MM.1S (cell line): ENCODE data around the gene TMCO4.

Source experiments
- DNase-seq: peaks from one replicate; pipeline ENCODE4 v3.0.0-alpha.2; 2015
- H2AFZ ChIP-seq: fragments of 300-600 bp; sonication (generic); 2 replicates; pipeline ENCODE4 v1.6.0; 2016; ENCODE audit warnings: antibody characterized with exemption, low read length
- H3F3A ChIP-seq: fragments of 300-600 bp; sonication (generic); 2 replicates; pipeline ENCODE4 v1.6.1; 2016; ENCODE audit warnings: mild to moderate bottlenecking, antibody characterized with exemption, low read length, moderate library complexity, mixed read lengths; ENCODE audit not compliant: insufficient read depth
- H3K27ac ChIP-seq: fragments of 300-600 bp; sonication (generic); 2 replicates; pipeline ENCODE4 v1.5.1; 2016; ENCODE audit warnings: mild to moderate bottlenecking, low read length
- H3K27me3 ChIP-seq: fragments of 300-600 bp; sonication (generic); replicated peaks from 2 replicates; pipeline ENCODE4 v1.6.0; 2016; ENCODE audit warnings: low read length; ENCODE audit not compliant: insufficient read depth
- H3K36me3 ChIP-seq: fragments of 300-600 bp; sonication (generic); replicated peaks from 2 replicates; pipeline ENCODE4 v1.6.1; 2016; ENCODE audit warnings: mild to moderate bottlenecking, low read length, mixed read lengths; ENCODE audit not compliant: insufficient read depth
- H3K4me1 ChIP-seq: fragments of 300-600 bp; sonication (generic); 2 replicates; pipeline ENCODE4 v1.6.1; 2016; ENCODE audit warnings: low read length, mixed read lengths
- H3K4me2 ChIP-seq: fragments of 300-600 bp; sonication (generic); 2 replicates; pipeline ENCODE4 v1.6.0; 2016; ENCODE audit warnings: low read depth, low read length
- H3K4me3 ChIP-seq: fragments of 300-600 bp; sonication (generic); 2 replicates; pipeline ENCODE4 v1.5.1; 2016; ENCODE audit warnings: low read length, mixed read lengths
- H3K79me2 ChIP-seq: fragments of 300-600 bp; sonication (generic); 2 replicates; pipeline ENCODE4 v1.6.1; 2016; ENCODE audit warnings: mixed run types, low read length, mixed read lengths
- H3K9ac ChIP-seq: fragments of 300-600 bp; sonication (generic); 2 replicates; pipeline ENCODE4 v1.6.1; 2016; ENCODE audit warnings: low read length, mixed read lengths
- H3K9me2 ChIP-seq: fragments of 300-600 bp; sonication (generic); replicated peaks from 2 replicates; pipeline ENCODE4 v1.6.1; 2016; ENCODE audit warnings: mild to moderate bottlenecking, low read length, mixed read lengths; ENCODE audit not compliant: insufficient read depth
- H3K9me3 ChIP-seq: fragments of 300-600 bp; sonication (generic); replicated peaks from 2 replicates; pipeline ENCODE4 v1.6.1; 2016; ENCODE audit warnings: mild to moderate bottlenecking, low read length, mixed read lengths; ENCODE audit not compliant: insufficient read depth
- H4K20me1 ChIP-seq: fragments of 300-600 bp; sonication (generic); 2 replicates; pipeline ENCODE4 v1.6.1; 2016; ENCODE audit warnings: mild to moderate bottlenecking, low read length, moderate library complexity, mixed read lengths; ENCODE audit not compliant: insufficient read depth
- EZH2 ChIP-seq: fragments of 300-600 bp; sonication (generic); optimal IDR thresholded peaks from 2 replicates; pipeline ENCODE3; 2017; ENCODE audit warnings: low read depth, mild to moderate bottlenecking, antibody characterized with exemption, low read length, mixed read lengths
- EZH2phosphoT487 ChIP-seq: fragments of 300-600 bp; sonication (generic); IDR thresholded peaks from 2 replicates; pipeline ENCODE4 v1.6.1; 2018; ENCODE audit warnings: antibody characterized with exemption, low read length
- TF ChIP-seq, protein P1 (sequence below): fragments of 300-600 bp; sonication (generic); IDR thresholded peaks from 2 replicates; pipeline ENCODE4 v1.5.1; 2016; ENCODE audit warnings: antibody characterized with exemption, low read length, mixed read lengths

Gene TMCO4

DNA sequence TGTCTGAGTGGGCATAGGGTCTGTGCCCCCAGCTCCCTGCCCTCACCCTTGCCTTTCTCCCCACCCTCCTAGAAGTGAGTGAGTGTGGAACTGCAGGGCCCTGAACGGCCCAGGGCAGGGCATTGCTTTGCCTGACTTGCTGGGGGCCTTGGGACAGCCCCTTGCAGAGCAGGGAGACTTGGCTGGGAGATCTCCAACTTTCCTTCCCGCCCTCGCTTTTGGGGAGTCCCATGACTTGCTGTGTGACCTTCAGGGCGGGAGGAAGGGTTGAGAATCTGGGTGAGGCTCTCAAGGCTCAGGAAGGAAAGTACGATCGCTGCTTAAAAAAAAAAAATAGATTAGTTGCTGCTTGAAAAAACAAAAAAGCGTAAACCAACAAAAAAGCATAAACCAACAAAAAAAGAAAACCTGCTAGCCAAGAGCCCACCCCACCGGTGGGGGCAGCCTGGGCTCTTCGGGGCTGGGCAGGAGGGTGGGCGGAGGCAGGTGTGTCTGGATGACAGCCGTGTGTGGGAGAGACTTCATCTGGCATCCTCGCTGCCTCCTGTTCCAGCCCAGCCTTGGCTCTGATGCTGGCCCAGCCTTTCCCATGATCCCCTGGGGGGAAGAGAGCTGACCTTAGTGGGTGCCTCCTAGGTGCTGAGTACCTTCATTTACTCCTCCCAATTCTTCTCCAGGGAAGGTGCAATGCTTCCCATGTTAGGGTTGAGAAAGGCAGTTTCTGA lies 149.1 kb downstream of the TMCO4 start:
- H3K4me2 ChIP-seq: peak overlapping the region; percentile 21; the same call in 1 of the 2 replicates

DNA sequence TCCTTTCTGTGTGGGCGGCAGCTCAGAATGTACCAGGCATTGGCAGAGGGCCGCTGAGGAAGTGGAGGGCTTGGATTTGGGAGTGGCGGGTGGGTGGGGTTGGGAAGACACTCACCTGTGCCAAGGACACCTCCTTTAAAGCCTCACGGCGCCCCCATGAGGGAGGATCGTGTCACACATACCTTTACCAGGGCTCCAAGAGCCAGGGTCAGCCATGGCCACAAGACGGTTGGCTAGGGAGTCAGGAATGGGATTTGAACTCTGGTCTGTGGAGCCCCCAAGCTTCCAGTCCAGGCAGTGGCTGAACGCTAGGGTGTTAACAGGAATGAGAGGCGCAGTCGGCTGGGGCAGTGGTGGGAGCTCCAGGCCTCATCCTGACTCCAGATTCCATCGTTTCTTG lies 151.0 kb downstream of the TMCO4 start:
- H3K9me2 ChIP-seq: no peaks in the 10 kb centered on the region
- H4K20me1 ChIP-seq: no peaks in the 10 kb centered on the region
- H3K4me1 ChIP-seq: no peaks in the 10 kb centered on the region
- H3K9ac ChIP-seq: no peak overlapping the region
- no peaks in the 10 kb centered on the region for H3K36me3 ChIP-seq
- H3K4me3 ChIP-seq: no peak overlapping the region
- no peaks in the 10 kb centered on the region for H3K79me2 ChIP-seq
- TF ChIP-seq EZH2: no peak
- TF ChIP-seq, protein P1, sequence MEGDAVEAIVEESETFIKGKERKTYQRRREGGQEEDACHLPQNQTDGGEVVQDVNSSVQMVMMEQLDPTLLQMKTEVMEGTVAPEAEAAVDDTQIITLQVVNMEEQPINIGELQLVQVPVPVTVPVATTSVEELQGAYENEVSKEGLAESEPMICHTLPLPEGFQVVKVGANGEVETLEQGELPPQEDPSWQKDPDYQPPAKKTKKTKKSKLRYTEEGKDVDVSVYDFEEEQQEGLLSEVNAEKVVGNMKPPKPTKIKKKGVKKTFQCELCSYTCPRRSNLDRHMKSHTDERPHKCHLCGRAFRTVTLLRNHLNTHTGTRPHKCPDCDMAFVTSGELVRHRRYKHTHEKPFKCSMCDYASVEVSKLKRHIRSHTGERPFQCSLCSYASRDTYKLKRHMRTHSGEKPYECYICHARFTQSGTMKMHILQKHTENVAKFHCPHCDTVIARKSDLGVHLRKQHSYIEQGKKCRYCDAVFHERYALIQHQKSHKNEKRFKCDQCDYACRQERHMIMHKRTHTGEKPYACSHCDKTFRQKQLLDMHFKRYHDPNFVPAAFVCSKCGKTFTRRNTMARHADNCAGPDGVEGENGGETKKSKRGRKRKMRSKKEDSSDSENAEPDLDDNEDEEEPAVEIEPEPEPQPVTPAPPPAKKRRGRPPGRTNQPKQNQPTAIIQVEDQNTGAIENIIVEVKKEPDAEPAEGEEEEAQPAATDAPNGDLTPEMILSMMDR: no peak
- H2AFZ ChIP-seq: no peak overlapping the region
- no peaks in the 10 kb centered on the region for H3F3A ChIP-seq
- no peak overlapping the region for H3K4me2 ChIP-seq
- no peaks in the 10 kb centered on the region for H3K9me3 ChIP-seq
- peaks cover 46% of the 10 kb centered on the region for H3K27me3 ChIP-seq
- DNase-seq: no peak
- H3K27ac ChIP-seq: no peak overlapping the region

More for the DNA sequence above, 149.1 kb downstream of the TMCO4 start:
- Histone ChIP-seq H3K27ac (no peak overlapping the region), H3K36me3 (no peaks in the 10 kb centered on the region), H3K9me2 (no peaks in the 10 kb centered on the region), H3F3A (no peaks in the 10 kb centered on the region), H3K9ac (no peak overlapping the region), H3K4me3 (no peak overlapping the region), H3K4me1 (no peaks in the 10 kb centered on the region), H3K9me3 (no peaks in the 10 kb centered on the region), H3K27me3 (peaks cover 46% of the 10 kb centered on the region), H4K20me1 (no peaks in the 10 kb centered on the region), H3K79me2 (no peaks in the 10 kb centered on the region), H2AFZ (no peak overlapping the region)
- no peak for TF ChIP-seq EZH2phosphoT487
- TF ChIP-seq, protein P1: no peak
- TF ChIP-seq EZH2: no peak
- no peak for DNase-seq

DNA sequence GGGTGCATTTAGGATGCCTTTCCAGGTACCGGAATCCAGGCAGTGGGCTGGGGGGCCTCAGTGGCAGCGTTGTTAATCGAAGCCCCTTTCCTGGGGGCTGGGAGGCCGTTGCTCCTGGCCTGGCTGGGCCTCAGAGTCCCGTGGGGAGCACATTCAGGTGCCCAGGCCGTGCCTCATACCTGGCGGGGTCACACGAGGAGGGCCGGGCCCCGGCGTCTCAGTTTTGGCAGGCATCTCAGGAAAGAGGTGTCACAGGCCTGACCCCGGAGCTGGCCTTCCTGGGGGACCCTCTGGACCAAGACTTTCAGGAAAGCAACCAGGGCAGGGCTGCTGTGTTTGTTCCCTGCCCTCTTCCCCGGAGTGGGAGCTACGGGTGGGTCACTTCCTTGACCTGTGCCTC lies 151.5 kb downstream of the TMCO4 start:
- Histone ChIP-seq H3K4me2 (no peak overlapping the region), H3K9ac (no peak overlapping the region), H3F3A (no peaks in the 10 kb centered on the region), H3K27ac (no peak overlapping the region), H2AFZ (no peak overlapping the region), H3K9me2 (no peaks in the 10 kb centered on the region), H3K9me3 (no peaks in the 10 kb centered on the region), H3K27me3 (peaks cover 50% of the 10 kb centered on the region), H4K20me1 (no peaks in the 10 kb centered on the region), H3K4me3 (no peak overlapping the region), H3K79me2 (no peaks in the 10 kb centered on the region), H3K4me1 (no peaks in the 10 kb centered on the region), H3K36me3 (no peaks in the 10 kb centered on the region)
- no peak for DNase-seq
- TF ChIP-seq EZH2 (no peak), EZH2phosphoT487 (no peak)
- TF ChIP-seq, protein P1: no peak
